Epithelial cell of proximal tubule (primary cell): Measurements from ENCODE around the gene NXPH3. TPM values are rescaled to one million over a fixed set of nuclear protein-coding genes. Genes with fewer than 3 reads are reported as not detected.

ENCODE experiments used
- DNase-seq: peaks from one replicate; pipeline ENCODE4 v3.0.0-alpha.2; 2011; ENCODE audit warnings: low read depth
- H3K4me3 ChIP-seq: 2 replicates; pipeline ENCODE4 v1.5.1; 2011; ENCODE audit warnings: low read depth, mild to moderate bottlenecking, low read length
- CTCF ChIP-seq: conservative IDR thresholded peaks from 2 replicates; pipeline ENCODE4 v1.5.1; 2012; ENCODE audit warnings: low read depth, mild to moderate bottlenecking, low read length
- total RNA-seq: library from RNA; depleted of rRNA; stranded (reverse); fragments of >200 nt; gene quantifications from 2 replicates; pipeline ENCODE4 v1.2.3, GENCODE V29; 2015

NXPH3 gene
- total RNA-seq, 1 donor from 2014 or later = 0.69 TPM

DNA sequence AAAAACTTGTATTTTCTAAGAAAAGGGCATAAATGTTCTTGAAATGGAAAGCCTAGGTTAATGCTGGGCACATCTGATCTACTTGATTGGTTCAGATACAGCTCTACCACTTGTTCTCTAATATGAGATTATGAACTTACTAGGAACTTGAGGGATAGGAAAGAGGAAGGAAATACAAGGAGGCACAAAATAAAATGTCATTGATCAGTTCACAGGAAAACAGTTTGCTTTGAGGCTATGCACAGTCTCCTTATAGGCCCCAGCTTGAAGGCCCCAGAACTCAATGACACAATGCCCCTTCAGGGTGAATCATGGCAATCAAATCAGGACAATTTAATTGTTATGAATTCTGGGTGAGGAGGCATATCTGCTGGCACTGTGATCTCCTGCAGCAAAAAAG lies 27.1 kb downstream of the NXPH3 start:
- no peak for DNase-seq
- H3K4me3 ChIP-seq = no peak overlapping the region
- no peak for TF ChIP-seq CTCF

- no peak for TF ChIP-seq CTCF
- no peak for DNase-seq
- no peak overlapping the region for H3K4me3 ChIP-seq
These were observed 27.6 kb downstream of the NXPH3 start for GRCh38 chr17:49603238-49603637.

GRCh38 chr17:49603720-49604119 lies 28.0 kb downstream of the NXPH3 start:
- no peak for DNase-seq
- TF ChIP-seq CTCF = peak; percentile 13
- H3K4me3 ChIP-seq = no peak overlapping the region

- TF ChIP-seq CTCF = no peak
These were observed 28.7 kb downstream of the NXPH3 start for GRCh38 chr17:49604314-49604869.

GRCh38 chr17:49610883-49611584 lies 35.4 kb downstream of the NXPH3 start:
- H3K4me3 ChIP-seq = no peak overlapping the region
- TF ChIP-seq CTCF = no peak
- DNase-seq = peak; percentile 47

More at GRCh38 chr17:49604314-49604869, 28.7 kb downstream of the NXPH3 start:
- no peak overlapping the region for H3K4me3 ChIP-seq
- DNase-seq = no peak

GRCh38 chr17:49612726-49613125 lies 37.1 kb downstream of the NXPH3 start:
- DNase-seq = peak; percentile 61
- no peak overlapping the region for H3K4me3 ChIP-seq
- TF ChIP-seq CTCF = no peak

DNA sequence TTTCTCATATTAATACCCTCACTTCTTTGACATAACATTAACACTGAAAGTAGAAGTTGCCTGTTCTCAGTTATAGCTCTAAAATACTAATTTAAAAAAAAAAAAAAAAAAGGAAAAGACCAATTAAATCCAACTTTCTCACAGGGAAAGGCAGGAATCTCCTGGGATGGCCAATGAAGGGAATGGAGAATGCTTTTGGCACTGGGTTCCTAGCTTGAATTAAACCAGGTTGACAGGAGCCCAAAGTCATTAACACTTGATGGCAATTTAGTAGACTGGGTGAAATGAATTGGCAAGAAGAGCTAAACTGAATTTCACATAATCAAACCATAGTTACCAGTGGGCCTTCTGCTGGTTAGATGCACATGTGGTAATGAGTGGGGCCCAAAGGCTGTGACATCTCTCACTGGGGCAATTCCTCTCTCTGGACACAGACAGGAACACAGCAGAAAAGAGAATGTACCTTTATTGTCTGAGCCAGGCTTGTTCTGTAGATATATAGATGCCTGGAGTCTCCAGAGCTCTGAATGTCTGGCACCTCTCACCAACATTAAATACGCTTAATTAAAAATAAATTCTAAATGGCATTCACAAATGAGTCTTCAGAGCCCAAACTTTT lies 37.6 kb downstream of the NXPH3 start:
- TF ChIP-seq CTCF = no peak
- no peak for DNase-seq
- no peak overlapping the region for H3K4me3 ChIP-seq
